Erythroblast (primary cell): ENCODE measurements around the gene RIMBP3B.
"Not testable (repeated sequence)": the region's sequence is repeated elsewhere in the genome, so short reads cannot be mapped to it uniquely, and the experiment has no call there.

Experiments used
- GATA1 ChIP-seq: IDR thresholded peaks from 2 replicates; pipeline ENCODE4 v1.6.1; 2011; ENCODE audit warnings: low read depth, mild to moderate bottlenecking, control low read depth, low read length, moderate library complexity
- POLR2A ChIP-seq: IDR thresholded peaks from 2 replicates; pipeline ENCODE4 v1.6.1; 2011; ENCODE audit warnings: mild to moderate bottlenecking, low read length

- TF ChIP-seq POLR2A, GATA1: not testable (repeated sequence)
Measured at GRCh38 chr22:21389480-21389879, 5.9 kb downstream of the RIMBP3B start.
